Measurements from ENCODE around the gene HIBCH.

The HIBCH gene

DNA sequence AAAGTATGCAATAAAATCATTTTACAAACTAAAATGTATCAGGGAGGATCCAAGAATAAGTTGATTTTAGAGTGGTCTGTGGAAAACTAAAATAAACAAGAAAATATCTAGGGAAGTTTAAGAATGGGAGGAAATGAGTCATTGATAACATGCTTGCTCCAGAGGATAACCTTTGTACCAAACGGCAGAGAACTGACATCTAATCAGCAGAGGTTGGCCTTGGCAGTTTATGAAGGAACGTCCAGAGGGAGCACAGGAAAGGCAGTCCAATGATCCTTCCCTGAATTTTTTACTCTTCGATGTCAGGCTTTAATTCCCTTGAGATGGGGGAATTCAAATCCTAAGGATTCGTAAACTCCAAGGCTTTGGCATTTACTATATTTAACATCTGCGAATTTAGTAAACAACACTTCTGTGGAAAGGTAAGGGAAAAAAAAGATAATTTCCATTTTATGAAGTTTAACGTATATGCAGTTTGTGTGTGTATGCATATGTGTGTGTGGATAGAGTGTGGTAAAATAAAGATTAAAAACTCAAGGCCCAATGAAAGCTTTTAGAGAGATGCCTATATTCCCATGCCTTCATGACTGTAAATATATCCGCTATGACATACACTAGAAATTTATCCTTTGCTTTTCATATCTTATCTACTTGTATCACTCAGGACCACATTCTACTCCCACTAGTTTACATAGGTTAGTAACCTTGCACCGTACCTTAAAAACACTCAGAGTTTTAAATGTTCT lies 15.0 kb upstream of the HIBCH start:
- TF ChIP-seq CTCF (IDR thresholded peaks at IDR 0.05; ENCODE audit: low read length) (no peak), EZH2 (IDR thresholded peaks at IDR 0.05; ENCODE audit: borderline replicate concordance, low read length) (no peak)
- H3K4me1 ChIP-seq (ENCODE audit: insufficient read depth, low read length, severe bottlenecking): no peaks in the 10 kb centered on the region
- H3K36me3 ChIP-seq (ENCODE audit: insufficient read depth, low read length): no peaks in the 10 kb centered on the region
- no peak overlapping the region for H3K4me2 ChIP-seq (ENCODE audit: low read length)
- no peaks in the 10 kb centered on the region for H3K9me2 ChIP-seq (ENCODE audit: low read depth, low read length)
- H3K4me3 ChIP-seq (ENCODE audit: low read depth, low read length, poor library complexity, severe bottlenecking): no peak overlapping the region
- H3K9me3 ChIP-seq (ENCODE audit: low read length): no peaks in the 10 kb centered on the region
- no peaks in the 10 kb centered on the region for H3K79me2 ChIP-seq (ENCODE audit: insufficient read depth, low read length)
- H3K27ac ChIP-seq (ENCODE audit: low read depth, low read length, poor library complexity, severe bottlenecking): no peak overlapping the region
- no peaks in the 10 kb centered on the region for H4K20me1 ChIP-seq (ENCODE audit: insufficient read depth, low read length)
- no peaks in the 10 kb centered on the region for H3F3A ChIP-seq (ENCODE audit: insufficient read depth, low read length)
- H3K9ac ChIP-seq (ENCODE audit: low read length): no peak overlapping the region
- no peaks in the 10 kb centered on the region for H3K27me3 ChIP-seq (ENCODE audit: insufficient read depth, low read length)
- no peak overlapping the region for H2AFZ ChIP-seq (ENCODE audit: low read length)

DNA sequence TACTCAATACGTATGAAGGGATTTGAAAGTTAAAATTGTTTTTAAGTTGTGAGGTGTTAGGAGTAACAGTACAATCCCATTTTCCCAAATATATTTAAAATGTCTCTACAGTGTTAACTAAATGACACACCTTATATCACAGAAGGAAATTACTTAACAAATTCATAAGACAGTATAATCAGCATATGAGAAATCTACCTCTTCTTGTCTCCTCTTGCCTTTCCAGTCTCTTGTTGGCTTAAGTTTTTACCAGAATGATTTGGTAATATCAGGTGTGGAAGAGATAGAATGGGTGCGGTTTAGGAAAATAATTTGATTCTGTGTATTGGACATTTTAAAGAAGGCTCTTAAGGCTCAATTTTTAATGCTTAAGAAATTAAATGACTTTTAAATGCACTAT lies 14.3 kb upstream of the HIBCH start:
- no peak overlapping the region for H3K4me3 ChIP-seq (ENCODE audit: low read depth, low read length, poor library complexity, severe bottlenecking)
- no peaks in the 10 kb centered on the region for H3K36me3 ChIP-seq (ENCODE audit: insufficient read depth, low read length)
- no peaks in the 10 kb centered on the region for H3F3A ChIP-seq (ENCODE audit: insufficient read depth, low read length)
- no peaks in the 10 kb centered on the region for H3K27me3 ChIP-seq (ENCODE audit: insufficient read depth, low read length)
- TF ChIP-seq CTCF (IDR thresholded peaks at IDR 0.05; ENCODE audit: low read length): no peak
- TF ChIP-seq EZH2 (IDR thresholded peaks at IDR 0.05; ENCODE audit: borderline replicate concordance, low read length): no peak
- H4K20me1 ChIP-seq (ENCODE audit: insufficient read depth, low read length): no peaks in the 10 kb centered on the region
- no peak overlapping the region for H3K9ac ChIP-seq (ENCODE audit: low read length)
- H3K4me2 ChIP-seq (ENCODE audit: low read length): no peak overlapping the region
- H2AFZ ChIP-seq (ENCODE audit: low read length): no peak overlapping the region
- H3K9me3 ChIP-seq (ENCODE audit: low read length): no peaks in the 10 kb centered on the region
- H3K9me2 ChIP-seq (ENCODE audit: low read depth, low read length): no peaks in the 10 kb centered on the region
- no peaks in the 10 kb centered on the region for H3K4me1 ChIP-seq (ENCODE audit: insufficient read depth, low read length, severe bottlenecking)
- no peaks in the 10 kb centered on the region for H3K79me2 ChIP-seq (ENCODE audit: insufficient read depth, low read length)
- H3K27ac ChIP-seq (ENCODE audit: low read depth, low read length, poor library complexity, severe bottlenecking): no peak overlapping the region

GRCh38 chr2:190333395-190333794 lies 13.8 kb upstream of the HIBCH start:
- Histone ChIP-seq H3F3A (ENCODE audit: insufficient read depth, low read length) (no peaks in the 10 kb centered on the region), H2AFZ (ENCODE audit: low read length) (no peak overlapping the region), H3K27me3 (ENCODE audit: insufficient read depth, low read length) (no peaks in the 10 kb centered on the region), H3K4me3 (ENCODE audit: low read depth, low read length, poor library complexity, severe bottlenecking) (no peak overlapping the region), H3K79me2 (ENCODE audit: insufficient read depth, low read length) (no peaks in the 10 kb centered on the region), H4K20me1 (ENCODE audit: insufficient read depth, low read length) (no peaks in the 10 kb centered on the region), H3K9me3 (ENCODE audit: low read length) (no peaks in the 10 kb centered on the region), H3K9ac (ENCODE audit: low read length) (no peak overlapping the region), H3K27ac (ENCODE audit: low read depth, low read length, poor library complexity, severe bottlenecking) (no peak overlapping the region), H3K36me3 (ENCODE audit: insufficient read depth, low read length) (no peaks in the 10 kb centered on the region), H3K9me2 (ENCODE audit: low read depth, low read length) (no peaks in the 10 kb centered on the region), H3K4me2 (ENCODE audit: low read length) (no peak overlapping the region), H3K4me1 (ENCODE audit: insufficient read depth, low read length, severe bottlenecking) (no peaks in the 10 kb centered on the region)
- no peak for TF ChIP-seq EZH2 (IDR thresholded peaks at IDR 0.05; ENCODE audit: borderline replicate concordance, low read length)
- no peak for TF ChIP-seq CTCF (IDR thresholded peaks at IDR 0.05; ENCODE audit: low read length)
